Endodermal cell (in vitro differentiated cells): Measurements from ENCODE around the gene EN1. TPM values are rescaled to one million over a fixed set of nuclear protein-coding genes. Genes with fewer than 3 reads are reported as not detected.

Source experiments
- DNase-seq: peaks from one replicate; pipeline ENCODE4 v3.0.0-alpha.2; 2017
- H3K27ac ChIP-seq: 2 replicates; pipeline ENCODE4 v1.5.1; 2013; ENCODE audit warnings: mild to moderate bottlenecking, low read depth, low read length, moderate library complexity
- H3K27me3 ChIP-seq: 2 replicates; pipeline ENCODE4 v1.6.1; 2013; ENCODE audit warnings: mild to moderate bottlenecking, low read length, moderate library complexity; ENCODE audit not compliant: insufficient read depth, control insufficient read depth, poor library complexity, severe bottlenecking
- H3K36me3 ChIP-seq: 2 replicates; pipeline ENCODE4 v1.7.0; 2013; ENCODE audit warnings: mild to moderate bottlenecking, low read length, moderate library complexity; ENCODE audit not compliant: control insufficient read depth, insufficient read depth
- H3K4me1 ChIP-seq: one replicate; pipeline ENCODE4 v1.7.0; 2013; ENCODE audit warnings: low read length; ENCODE audit not compliant: control insufficient read depth, insufficient read depth
- H3K4me3 ChIP-seq: 2 replicates; pipeline ENCODE4 v1.5.1; 2013; ENCODE audit warnings: mild to moderate bottlenecking, low read length, moderate library complexity
- H3K9ac ChIP-seq: 2 replicates; pipeline ENCODE4 v1.6.1; 2013; ENCODE audit warnings: mild to moderate bottlenecking, low read length, moderate library complexity; ENCODE audit not compliant: poor library complexity, severe bottlenecking; ENCODE audit errors: extremely low read depth
- H3K9me3 ChIP-seq: 2 replicates; pipeline ENCODE4 v1.6.1; 2013; ENCODE audit warnings: mild to moderate bottlenecking, low read length, moderate library complexity; ENCODE audit not compliant: control insufficient read depth
- H3K27ac Mint-ChIP-seq: 2 replicates; pipeline ENCODE4 v1.8.0; 2020; ENCODE audit warnings: mixed read lengths
- H3K27me3 Mint-ChIP-seq: 2 replicates; pipeline ENCODE4 v1.8.0; 2021; ENCODE audit warnings: mild to moderate bottlenecking, mixed read lengths; ENCODE audit not compliant: insufficient read depth
- H3K36me3 Mint-ChIP-seq: 2 replicates; pipeline ENCODE4 v1.8.0; 2020; ENCODE audit warnings: low read depth, mixed read lengths
- H3K4me1 Mint-ChIP-seq: 2 replicates; pipeline ENCODE4 v1.8.0; 2020; ENCODE audit warnings: mixed read lengths
- H3K4me3 Mint-ChIP-seq: 2 replicates; pipeline ENCODE4 v1.8.0; 2020; ENCODE audit warnings: mild to moderate bottlenecking, moderate library complexity, mixed read lengths
- H3K9me3 Mint-ChIP-seq: 2 replicates; pipeline ENCODE4 v1.8.0; 2020; ENCODE audit warnings: mild to moderate bottlenecking, mixed read lengths
- CTCF ChIP-seq: fragments of 200-600 bp; sonication (generic); conservative IDR thresholded peaks from 2 replicates; pipeline ENCODE4 v1.5.0; 2021; ENCODE audit warnings: antibody characterized with exemption, mild to moderate bottlenecking
- WGBS, 2 experiments: methylation state at CpG; one replicate each; pipeline versions ENCODE4 v1.1.5 to v1.1.7; 2013; ENCODE audit warnings: missing lambda C conversion rate in 2 of 2, mixed read lengths in 1 of 2; ENCODE audit not compliant: insufficient coverage in 1 of 2, insufficient read length in 1 of 2; 5-methylcytosine and 5-hydroxymethylcytosine counted together
- total RNA-seq, 2 donors: library from RNA; stranded (reverse); fragmentation: NEBNext Ultra II Directional in 1 of 2; extraction: Animal tissue kit (Norgen Biotek cat#: 25700) in 1 of 2; gene quantifications; 2 replicates in 1 of 2; 3 replicates in 1 of 2; pipeline ENCODE4 v1.2.1, GENCODE V29; 2021

The EN1 gene
- total RNA-seq, 2 donors from 2014 or later, result not detected

- no peaks in the 10 kb centered on the region for H3K9me3 ChIP-seq
- no peak overlapping the region for H3K27ac ChIP-seq
- H3K27me3 ChIP-seq, result peaks cover 98% of the 10 kb centered on the region
- H3K4me1 Mint-ChIP-seq, result peaks cover 41% of the 10 kb centered on the region
- H3K36me3 Mint-ChIP-seq, result no peaks in the 10 kb centered on the region
- 5 to 7% methylated on average over 17 to 32 of the region's 32 CpGs for WGBS, 2 experiments
- H3K4me1 ChIP-seq, result peaks cover 8% of the 10 kb centered on the region
- DNase-seq, result peak; percentile 65
- H3K27me3 Mint-ChIP-seq, result peaks cover 96% of the 10 kb centered on the region
- no peak overlapping the region for H3K9ac ChIP-seq
- no peak overlapping the region for H3K4me3 ChIP-seq
- no peaks in the 10 kb centered on the region for H3K36me3 ChIP-seq
- H3K4me3 Mint-ChIP-seq, result no peak overlapping the region
- no peaks in the 10 kb centered on the region for H3K9me3 Mint-ChIP-seq
- no peak overlapping the region for H3K27ac Mint-ChIP-seq
- TF ChIP-seq CTCF, result no peak
These were observed 2.9 kb upstream of the EN1 start for GRCh38 chr2:118850168-118850900.

GRCh38 chr2:118849226-118850167 lies 2.0 kb upstream of the EN1 start:
- TF ChIP-seq CTCF, result no peak
- no peaks in the 10 kb centered on the region for H3K36me3 ChIP-seq
- Mint-ChIP-seq H3K27ac (no peak overlapping the region), H3K27me3 (peaks cover 96% of the 10 kb centered on the region), H3K4me1 (peaks cover 48% of the 10 kb centered on the region), H3K36me3 (no peaks in the 10 kb centered on the region), H3K9me3 (no peaks in the 10 kb centered on the region), H3K4me3 (peak overlapping the region; percentile 22)
- H3K27me3 ChIP-seq, result peaks cover 98% of the 10 kb centered on the region
- no peak overlapping the region for H3K27ac ChIP-seq
- H3K9me3 ChIP-seq, result no peaks in the 10 kb centered on the region
- DNase-seq, result peak; percentile 57
- H3K4me1 ChIP-seq, result peaks cover 10% of the 10 kb centered on the region
- no peak overlapping the region for H3K4me3 ChIP-seq
- 3 to 5% methylated on average over 29 to 50 of the region's 52 CpGs for WGBS, 2 experiments
- H3K9ac ChIP-seq, result no peak overlapping the region

GRCh38 chr2:118848381-118849225 lies 1.2 kb upstream of the EN1 start:
- Histone ChIP-seq H3K9ac (no peak overlapping the region), H3K4me1 (peaks cover 10% of the 10 kb centered on the region), H3K27ac (no peak overlapping the region), H3K4me3 (no peak overlapping the region), H3K36me3 (no peaks in the 10 kb centered on the region), H3K27me3 (peaks cover 98% of the 10 kb centered on the region), H3K9me3 (no peaks in the 10 kb centered on the region)
- no peak for TF ChIP-seq CTCF
- peaks cover 44% of the 10 kb centered on the region for H3K4me1 Mint-ChIP-seq
- H3K9me3 Mint-ChIP-seq, result no peaks in the 10 kb centered on the region
- 0 to 4% methylated on average over 10 to 46 of the region's 46 CpGs for WGBS, 2 experiments
- H3K27ac Mint-ChIP-seq, result no peak overlapping the region
- peaks cover 96% of the 10 kb centered on the region for H3K27me3 Mint-ChIP-seq
- peak; percentile 82 for DNase-seq
- H3K4me3 Mint-ChIP-seq, result peak overlapping the region; percentile 34
- no peaks in the 10 kb centered on the region for H3K36me3 Mint-ChIP-seq
